Measurements from ENCODE around the gene HMGN5. TPM values are rescaled to one million over a fixed set of nuclear protein-coding genes. Genes with fewer than 3 reads are reported as not detected.

HMGN5 gene
- total RNA-seq, 1 experiment from 2014 or later: 17.9 TPM

DNA sequence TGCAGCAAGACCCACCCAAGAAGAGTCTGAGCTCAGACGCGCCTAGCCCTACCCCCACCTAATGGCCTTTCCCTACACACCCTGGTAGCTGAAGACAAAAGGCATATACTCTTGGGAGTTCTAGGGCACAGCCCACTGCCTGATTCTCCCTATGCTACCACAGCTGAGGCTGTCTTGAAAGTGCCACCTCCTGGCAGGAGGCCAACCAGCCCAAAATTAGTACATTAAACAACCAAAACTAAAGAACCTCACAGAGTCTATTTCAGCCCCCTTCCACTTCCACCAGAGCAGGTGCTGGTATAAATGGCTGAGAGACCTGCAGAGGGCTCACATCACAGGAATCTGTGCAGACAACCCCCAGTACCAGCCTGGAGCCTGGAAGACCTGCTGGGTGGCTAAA lies 119.1 kb downstream of the HMGN5 start:
- Histone ChIP-seq H3K27ac (ENCODE audit: low read depth, low read length, poor library complexity, severe bottlenecking) (no peak overlapping the region), H3K4me1 (ENCODE audit: insufficient read depth, low read length, poor library complexity, severe bottlenecking) (no peaks in the 10 kb centered on the region), H3K4me3 (ENCODE audit: low read depth, low read length, poor library complexity, severe bottlenecking) (no peak overlapping the region), H3K9me3 (ENCODE audit: low read depth, low read length, poor library complexity, severe bottlenecking) (no peaks in the 10 kb centered on the region), H3K36me3 (ENCODE audit: insufficient read depth, low read length, poor library complexity, severe bottlenecking) (no peaks in the 10 kb centered on the region), H3K27me3 (replicated peaks; ENCODE audit: insufficient read depth, low read depth, low read length, poor library complexity) (no peaks in the 10 kb centered on the region)
- POLR2A ChIA-PET (ENCODE audit: low non-redundant PET): no interaction called here
- no TSS peak for BruUV-seq (replicated peaks)
- intact Hi-C loops (cut with micrococcal nuclease; ENCODE audit: unreplicated experiment): no loop called here
- CTCF ChIA-PET: no interaction called here
- DNase-seq (ENCODE audit: low spot score): no peak
- TF ChIP-seq, protein P1, sequence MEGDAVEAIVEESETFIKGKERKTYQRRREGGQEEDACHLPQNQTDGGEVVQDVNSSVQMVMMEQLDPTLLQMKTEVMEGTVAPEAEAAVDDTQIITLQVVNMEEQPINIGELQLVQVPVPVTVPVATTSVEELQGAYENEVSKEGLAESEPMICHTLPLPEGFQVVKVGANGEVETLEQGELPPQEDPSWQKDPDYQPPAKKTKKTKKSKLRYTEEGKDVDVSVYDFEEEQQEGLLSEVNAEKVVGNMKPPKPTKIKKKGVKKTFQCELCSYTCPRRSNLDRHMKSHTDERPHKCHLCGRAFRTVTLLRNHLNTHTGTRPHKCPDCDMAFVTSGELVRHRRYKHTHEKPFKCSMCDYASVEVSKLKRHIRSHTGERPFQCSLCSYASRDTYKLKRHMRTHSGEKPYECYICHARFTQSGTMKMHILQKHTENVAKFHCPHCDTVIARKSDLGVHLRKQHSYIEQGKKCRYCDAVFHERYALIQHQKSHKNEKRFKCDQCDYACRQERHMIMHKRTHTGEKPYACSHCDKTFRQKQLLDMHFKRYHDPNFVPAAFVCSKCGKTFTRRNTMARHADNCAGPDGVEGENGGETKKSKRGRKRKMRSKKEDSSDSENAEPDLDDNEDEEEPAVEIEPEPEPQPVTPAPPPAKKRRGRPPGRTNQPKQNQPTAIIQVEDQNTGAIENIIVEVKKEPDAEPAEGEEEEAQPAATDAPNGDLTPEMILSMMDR (conservative IDR thresholded peaks at IDR 0.05; ENCODE audit: low read depth, low read length): no peak
- no peak for TF ChIP-seq EZH2 (IDR thresholded peaks at IDR 0.05; ENCODE audit: borderline replicate concordance, low read depth, low read length, poor library complexity, severe bottlenecking)

Other genes with a start within 250 kb of the HMGN5 start
- gene SH3BGRL, start 189 bp upstream of the HMGN5 start, total RNA-seq (2021): 54.4 and 61.4 TPM in 2 replicates